ENCODE results near the gene GLCE. TPM values are rescaled to one million over a fixed set of nuclear protein-coding genes. Genes with fewer than 3 reads are reported as not detected.

The GLCE gene
- total and polyA plus RNA-seq, 9 of the 15 experiments (the other 6 are each of a cell fraction or from before 2014, with no cell fraction given): 4.6 to 12.3 (median 10.6) TPM

GRCh38 chr15:69164807-69165636, 4.6 kb downstream of the GLCE start (continued):
- TF ChIP-seq NFRKB (IDR thresholded peaks at IDR 0.05; ENCODE audit: low read depth): no peak
- no peak for TF ChIP-seq KHSRP (IDR thresholded peaks at IDR 0.05)
- TF ChIP-seq EP300 (IDR thresholded peaks at IDR 0.05; ENCODE audit: low read length): peak; percentile 69
- TF ChIP-seq HIVEP1 (CRISPR knock-in tag; IDR thresholded peaks at IDR 0.05): no peak
- TF ChIP-seq, protein P1, sequence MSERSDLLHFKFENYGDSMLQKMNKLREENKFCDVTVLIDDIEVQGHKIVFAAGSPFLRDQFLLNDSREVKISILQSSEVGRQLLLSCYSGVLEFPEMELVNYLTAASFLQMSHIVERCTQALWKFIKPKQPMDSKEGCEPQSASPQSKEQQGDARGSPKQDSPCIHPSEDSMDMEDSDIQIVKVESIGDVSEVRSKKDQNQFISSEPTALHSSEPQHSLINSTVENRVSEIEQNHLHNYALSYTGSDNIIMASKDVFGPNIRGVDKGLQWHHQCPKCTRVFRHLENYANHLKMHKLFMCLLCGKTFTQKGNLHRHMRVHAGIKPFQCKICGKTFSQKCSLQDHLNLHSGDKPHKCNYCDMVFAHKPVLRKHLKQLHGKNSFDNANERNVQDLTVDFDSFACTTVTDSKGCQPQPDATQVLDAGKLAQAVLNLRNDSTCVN (CRISPR knock-in tag; IDR thresholded peaks at IDR 0.05): no peak
- 0 out of 2 replicates have a peak, but pooled peaks have one; percentile 19 for TF ChIP-seq SMARCC2 (IDR thresholded peaks at IDR 0.05; ENCODE audit: low read depth)
- 0 out of 2 replicates have a peak, but pooled peaks have one; percentile 46 for TF ChIP-seq DPF2 (IDR thresholded peaks at IDR 0.05)

DNA sequence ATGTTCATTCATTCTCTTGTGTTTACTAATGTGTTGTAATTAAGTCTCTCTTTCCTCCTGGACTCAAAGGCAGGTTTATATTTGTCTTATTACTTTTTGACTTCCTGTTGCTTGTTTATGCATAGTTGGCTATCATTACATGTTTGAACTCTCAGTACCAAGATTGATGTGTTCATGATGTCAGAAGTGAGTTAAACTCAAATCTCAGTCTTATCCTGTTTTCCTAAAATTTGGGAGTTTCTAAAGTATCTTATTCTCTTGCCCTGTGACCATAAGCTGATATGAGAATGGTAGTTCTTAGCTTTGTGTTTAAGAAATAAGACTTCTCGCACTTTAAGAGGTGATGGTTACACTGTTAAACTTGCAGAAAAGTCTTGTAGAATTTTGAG, 5.2 kb downstream of the GLCE start:
- Histone ChIP-seq H3K4me1 (replicated peaks in 1 of 2; ENCODE audit: control insufficient read depth in 2 of 2, insufficient read depth in 2 of 2, low read length in 2 of 2) (peaks cover 11 to 27% of the 10 kb centered on the region in 2 experiments), H3K27ac (ENCODE audit: extremely low read depth, low read depth, low read length) (no peak overlapping the region), H3K4me2 (ENCODE audit: insufficient read depth, low read length) (no peak overlapping the region), H4K20me1 (replicated peaks; ENCODE audit: control insufficient read depth, insufficient read depth, low read length) (peaks cover 7% of the 10 kb centered on the region; the same call in 1 of the 2 replicates), H3K4me3 (no peak overlapping the region), H2AFZ (ENCODE audit: low read depth, low read length) (no peak overlapping the region), H3K79me2 (ENCODE audit: control insufficient read depth, insufficient read depth, low read length) (0 out of 3 replicates have a peak, but pooled peaks cover 3% of the 10 kb centered on the region), H3K9me3 (replicated peaks; ENCODE audit: control insufficient read depth, insufficient read depth, low read depth, low read length) (no peaks in the 10 kb centered on the region), H3K27me3 (ENCODE audit: control insufficient read depth in 2 of 2, insufficient read depth in 2 of 2, low read length in 2 of 2) (no peaks in the 10 kb centered on the region), H3K9ac (ENCODE audit: insufficient read depth in 1 of 2, low read depth in 2 of 2, low read length in 2 of 2) (no peak overlapping the region), H3K9me1 (ENCODE audit: control insufficient read depth, insufficient read depth, low read length) (no peaks in the 10 kb centered on the region), H3K36me3 (ENCODE audit: control insufficient read depth, insufficient read depth, low read length) (no peaks in the 10 kb centered on the region)
- no TSS peak for BruUV-seq (replicated peaks)
- POLR2A ChIA-PET: no interaction called here
- ATAC-seq (no peak), FAIRE-seq (no peak), DNase-seq (ENCODE audit: extremely low read depth in 1 of 4, low spot score in 3 of 4) (no peak)
- WGBS (ENCODE audit: insufficient coverage, low coverage, missing lambda C conversion rate): 82% methylated on average over 1 of the region's 1 CpG
- peak; percentile 47; the same call in 1 of the 2 replicates for TF ChIP-seq ZNF584 (CRISPR knock-in tag; IDR thresholded peaks at IDR 0.05; ENCODE audit: low read depth)
- TF ChIP-seq MYBL2 (IDR thresholded peaks at IDR 0.05; ENCODE audit: low read depth): no peak
- TF ChIP-seq MYBL2 (CRISPR knock-in tag; IDR thresholded peaks at IDR 0.05; ENCODE audit: borderline replicate concordance): no peak
- CTCF ChIA-PET (ENCODE audit: low intra/inter-chr PET ratio): no interaction called here
- intact Hi-C loops (cut with micrococcal nuclease) (loop anchor here (10.0 kb wide), 1 partner anchor 299 kb away; no protein-coding TSS in a partner anchor), in situ Hi-C loops (cut with MboI) (no loop called here)
